ENCODE data around the gene ITGB5. TPM values are rescaled to one million over a fixed set of nuclear protein-coding genes. Genes with fewer than 3 reads are reported as not detected.

The ITGB5 gene
- total RNA-seq, 2 experiments from 2014 or later: not detected

GRCh38 chr3:124850633-124851032, 36.5 kb downstream of the ITGB5 start:
- intact Hi-C loops (cut with micrococcal nuclease; ENCODE audit: unreplicated experiment): no loop called here
- no peak for DNase-seq (ENCODE audit: low spot score)
- H3K9me2 ChIP-seq (ENCODE audit: insufficient read depth, low read length): no peaks in the 10 kb centered on the region
- H2AFZ ChIP-seq (ENCODE audit: low read length): no peak overlapping the region
- H3K79me2 ChIP-seq (ENCODE audit: insufficient read depth, low read depth, low read length): no peaks in the 10 kb centered on the region
- H3K27ac ChIP-seq (ENCODE audit: low read depth, low read length, poor library complexity, severe bottlenecking): no peak overlapping the region
- no peaks in the 10 kb centered on the region for H3K4me1 ChIP-seq (ENCODE audit: insufficient read depth, low read length, poor library complexity, severe bottlenecking)
- no peaks in the 10 kb centered on the region for H4K20me1 ChIP-seq (ENCODE audit: insufficient read depth, low read length)
- ChIA-PET POLR2A (no interaction called here), CTCF (ENCODE audit: unreplicated experiment) (interaction anchor here (0.6 kb wide), 1 partner anchor 19 kb away, joined by 4 read pairs; no protein-coding TSS in a partner anchor)
- H3K4me2 ChIP-seq (ENCODE audit: low read length): no peak overlapping the region
- H3K36me3 ChIP-seq (ENCODE audit: insufficient read depth, low read length): no peaks in the 10 kb centered on the region
- H3K4me3 ChIP-seq (ENCODE audit: low read depth, low read length, poor library complexity, severe bottlenecking): no peak overlapping the region
- no TSS peak for BruUV-seq (replicated peaks)
- no peaks in the 10 kb centered on the region for H3K9me3 ChIP-seq (ENCODE audit: low read length)
- TF ChIP-seq EZH2phosphoT487 (IDR thresholded peaks at IDR 0.05; ENCODE audit: borderline replicate concordance, low read depth, low read length): no peak
- TF ChIP-seq, protein P1, sequence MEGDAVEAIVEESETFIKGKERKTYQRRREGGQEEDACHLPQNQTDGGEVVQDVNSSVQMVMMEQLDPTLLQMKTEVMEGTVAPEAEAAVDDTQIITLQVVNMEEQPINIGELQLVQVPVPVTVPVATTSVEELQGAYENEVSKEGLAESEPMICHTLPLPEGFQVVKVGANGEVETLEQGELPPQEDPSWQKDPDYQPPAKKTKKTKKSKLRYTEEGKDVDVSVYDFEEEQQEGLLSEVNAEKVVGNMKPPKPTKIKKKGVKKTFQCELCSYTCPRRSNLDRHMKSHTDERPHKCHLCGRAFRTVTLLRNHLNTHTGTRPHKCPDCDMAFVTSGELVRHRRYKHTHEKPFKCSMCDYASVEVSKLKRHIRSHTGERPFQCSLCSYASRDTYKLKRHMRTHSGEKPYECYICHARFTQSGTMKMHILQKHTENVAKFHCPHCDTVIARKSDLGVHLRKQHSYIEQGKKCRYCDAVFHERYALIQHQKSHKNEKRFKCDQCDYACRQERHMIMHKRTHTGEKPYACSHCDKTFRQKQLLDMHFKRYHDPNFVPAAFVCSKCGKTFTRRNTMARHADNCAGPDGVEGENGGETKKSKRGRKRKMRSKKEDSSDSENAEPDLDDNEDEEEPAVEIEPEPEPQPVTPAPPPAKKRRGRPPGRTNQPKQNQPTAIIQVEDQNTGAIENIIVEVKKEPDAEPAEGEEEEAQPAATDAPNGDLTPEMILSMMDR (conservative IDR thresholded peaks at IDR 0.05; ENCODE audit: low read length): no peak

- BruUV-seq (replicated peaks): no TSS peak
- intact Hi-C loops (cut with micrococcal nuclease; ENCODE audit: unreplicated experiment): no loop called here
- Histone ChIP-seq H3K9me3 (ENCODE audit: low read length) (no peaks in the 10 kb centered on the region), H3K4me3 (ENCODE audit: low read depth, low read length, poor library complexity, severe bottlenecking) (no peak overlapping the region), H2AFZ (ENCODE audit: low read length) (no peak overlapping the region), H3K79me2 (ENCODE audit: insufficient read depth, low read depth, low read length) (no peaks in the 10 kb centered on the region), H3K9me2 (ENCODE audit: insufficient read depth, low read length) (no peaks in the 10 kb centered on the region), H4K20me1 (ENCODE audit: insufficient read depth, low read length) (no peaks in the 10 kb centered on the region), H3K4me2 (ENCODE audit: low read length) (no peak overlapping the region), H3K4me1 (ENCODE audit: insufficient read depth, low read length, poor library complexity, severe bottlenecking) (no peaks in the 10 kb centered on the region), H3K36me3 (ENCODE audit: insufficient read depth, low read length) (no peaks in the 10 kb centered on the region), H3K27ac (ENCODE audit: low read depth, low read length, poor library complexity, severe bottlenecking) (no peak overlapping the region)
- DNase-seq (ENCODE audit: low spot score): no peak
- ChIA-PET CTCF (ENCODE audit: unreplicated experiment) (interaction anchor here (0.6 kb wide), 1 partner anchor 20 kb away, joined by 4 read pairs; no protein-coding TSS in a partner anchor), POLR2A (no interaction called here)
- no peak for TF ChIP-seq EZH2phosphoT487 (IDR thresholded peaks at IDR 0.05; ENCODE audit: borderline replicate concordance, low read depth, low read length)
- TF ChIP-seq, protein P1 (conservative IDR thresholded peaks at IDR 0.05; ENCODE audit: low read length): no peak
Observed at GRCh38 chr3:124850212-124850611, 37.0 kb downstream of the ITGB5 start.

DNA sequence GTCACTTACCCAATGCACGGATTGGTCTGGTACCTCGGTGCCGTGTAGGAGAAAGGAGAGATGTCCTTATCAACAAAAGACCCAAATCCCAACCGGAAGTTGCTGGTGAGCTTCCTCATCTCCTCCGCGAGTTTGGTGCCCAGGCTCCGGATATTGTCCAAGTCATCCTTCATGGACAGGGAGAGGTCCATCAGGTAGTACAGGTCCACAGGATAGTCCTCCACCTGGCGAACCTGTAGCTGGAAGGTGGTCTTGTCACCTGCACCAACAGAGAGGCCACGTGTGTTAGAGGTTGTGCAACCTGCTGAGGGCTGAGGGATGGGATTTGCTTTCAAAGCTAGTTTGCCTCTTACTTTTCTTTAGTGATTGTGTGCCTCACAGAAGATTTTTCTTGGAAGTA, 38.9 kb downstream of the ITGB5 start:
- no peaks in the 10 kb centered on the region for H3K79me2 ChIP-seq (ENCODE audit: insufficient read depth, low read depth, low read length)
- CTCF ChIA-PET (ENCODE audit: unreplicated experiment): no interaction called here
- no TSS peak for BruUV-seq (replicated peaks)

More for the DNA sequence above, 38.9 kb downstream of the ITGB5 start:
- Histone ChIP-seq H3K27ac (ENCODE audit: low read depth, low read length, poor library complexity, severe bottlenecking) (no peak overlapping the region), H3K36me3 (ENCODE audit: insufficient read depth, low read length) (no peaks in the 10 kb centered on the region), H3K9me3 (ENCODE audit: low read length) (no peaks in the 10 kb centered on the region), H3K4me1 (ENCODE audit: insufficient read depth, low read length, poor library complexity, severe bottlenecking) (no peaks in the 10 kb centered on the region), H3K4me3 (ENCODE audit: low read depth, low read length, poor library complexity, severe bottlenecking) (no peak overlapping the region), H4K20me1 (ENCODE audit: insufficient read depth, low read length) (no peaks in the 10 kb centered on the region), H3K4me2 (ENCODE audit: low read length) (no peak overlapping the region), H2AFZ (ENCODE audit: low read length) (no peak overlapping the region), H3K9me2 (ENCODE audit: insufficient read depth, low read length) (no peaks in the 10 kb centered on the region)
- DNase-seq (ENCODE audit: low spot score): no peak
- TF ChIP-seq, protein P1 (conservative IDR thresholded peaks at IDR 0.05; ENCODE audit: low read length): no peak
- no peak for TF ChIP-seq EZH2phosphoT487 (IDR thresholded peaks at IDR 0.05; ENCODE audit: borderline replicate concordance, low read depth, low read length)
- intact Hi-C loops (cut with micrococcal nuclease; ENCODE audit: unreplicated experiment): no loop called here
- POLR2A ChIA-PET: no interaction called here
